K562 (cell line): ENCODE data around the gene IL20RA. TPM values are rescaled to one million over a fixed set of nuclear protein-coding genes. Genes with fewer than 3 reads are reported as not detected.

Experiments
- ATAC-seq: fragments of 200-7000 bp; cut with Tn5 transposase; 3 replicates; pipeline ENCODE4 v1.9.1; 2020; ENCODE audit warnings: moderate library complexity
- BruUV-seq: library from RNA; stranded (reverse); fragments of 400-500 nt; replicated peaks from 2 replicates; lab custom pipeline; 2021; lab: Mats Ljungman, UMichigan
- CTCF ChIA-PET: fragments of 300-600 bp; formaldehyde crosslinking; extraction: SDS; loops from one replicate; lab custom pipeline; 2021; ENCODE audit warnings: low intra/inter-chr PET ratio; lab: Yijun Ruan, JAX
- POLR2A ChIA-PET: fragments of 300-600, 350-650 bp; sonication (Branson Sonifier 250); formaldehyde crosslinking; extraction: SDS; loops from one replicate; lab custom pipeline; 2021; ENCODE audit warnings: antibody characterized with exemption, inconsistent platforms; lab: Yijun Ruan, JAX
- DNase-seq, 4 experiments: peaks; one replicate each; pipeline versions ENCODE4 v3.0.0 to v3.0.0-alpha.2; 2011 to 2018; ENCODE audit warnings: low spot score in 3 of 4, mixed read lengths in 3 of 4; ENCODE audit errors: extremely low read depth in 1 of 4
- FAIRE-seq: peaks from 2 replicates; lab custom pipeline; 2011; peaks lifted over from hg19 to GRCh38; lab: Jason Lieb, UNC
- H2AFZ ChIP-seq: 2 replicates; pipeline ENCODE4 v1.6.0; 2011; ENCODE audit warnings: low read depth, low read length, control low read depth, inconsistent platforms
- H3K27ac ChIP-seq: fragments of 200-600 bp; 3 replicates; pipeline ENCODE4 v1.8.0; 2011; ENCODE audit warnings: low read depth, mild to moderate bottlenecking, control low read depth, inconsistent platforms, low read length, moderate library complexity, mixed read lengths; ENCODE audit errors: extremely low read depth
- H3K27me3 ChIP-seq, 2 experiments: fragments of 300-600 bp in 1 of 2; 2 replicates in 1 of 2; 3 replicates in 1 of 2; pipeline versions ENCODE4 v1.6.0 to v1.8.0; 2011; ENCODE audit warnings: inconsistent platforms in 2 of 2, low read length in 2 of 2, mild to moderate bottlenecking in 1 of 2, mixed read lengths in 1 of 2, moderate library complexity in 1 of 2; ENCODE audit not compliant: control insufficient read depth in 2 of 2, insufficient read depth in 2 of 2
- H3K36me3 ChIP-seq: fragments of 300-600 bp; 3 replicates; pipeline ENCODE4 v1.8.0; 2011; ENCODE audit warnings: mild to moderate bottlenecking, low read length, inconsistent platforms; ENCODE audit not compliant: control insufficient read depth, insufficient read depth
- H3K4me1 ChIP-seq, 2 experiments: fragments of 200-600 bp in 1 of 2; replicated peaks in 1 of 2; 2 replicates in 1 of 2; 3 replicates in 1 of 2; pipeline versions ENCODE4 v1.5.1 to v1.8.0; 2011; ENCODE audit warnings: inconsistent platforms in 2 of 2, low read length in 2 of 2, mild to moderate bottlenecking in 1 of 2, mixed read lengths in 1 of 2, moderate library complexity in 1 of 2; ENCODE audit not compliant: control insufficient read depth in 2 of 2, insufficient read depth in 2 of 2
- H3K4me2 ChIP-seq: 2 replicates; pipeline ENCODE4 v1.6.1; 2011; ENCODE audit warnings: low read length, control low read depth, inconsistent platforms, mixed read lengths; ENCODE audit not compliant: insufficient read depth
- H3K4me3 ChIP-seq: fragments of 200-600 bp; sonication (generic), shearing (Covaris generic); 2 replicates; pipeline ENCODE4 v1.5.1; 2016; ENCODE audit warnings: control low read depth, inconsistent platforms
- H3K79me2 ChIP-seq: fragments of 200-600 bp; 3 replicates; pipeline ENCODE4 v1.8.0; 2011; ENCODE audit warnings: low read length, inconsistent platforms; ENCODE audit not compliant: control insufficient read depth, insufficient read depth
- H3K9ac ChIP-seq, 2 experiments: 2 replicates each; pipeline versions ENCODE4 v1.6.0 to v1.6.1; 2011; ENCODE audit warnings: low read depth in 2 of 2, low read length in 2 of 2, control low read depth in 1 of 2, inconsistent platforms in 1 of 2, mild to moderate bottlenecking in 1 of 2, mixed read lengths in 1 of 2; ENCODE audit not compliant: insufficient read depth in 1 of 2
- H3K9me1 ChIP-seq: one replicate; pipeline ENCODE4 v1.6.0; 2011; ENCODE audit warnings: inconsistent platforms, mild to moderate bottlenecking, low read length, moderate library complexity; ENCODE audit not compliant: control insufficient read depth, insufficient read depth
- H3K9me3 ChIP-seq: replicated peaks from 2 replicates; pipeline ENCODE4 v1.5.1; 2011; ENCODE audit warnings: low read depth, low read length, inconsistent platforms; ENCODE audit not compliant: control insufficient read depth, insufficient read depth
- H4K20me1 ChIP-seq: replicated peaks from 2 replicates; pipeline ENCODE4 v1.6.1; 2011; ENCODE audit warnings: low read length, inconsistent platforms, mixed read lengths; ENCODE audit not compliant: control insufficient read depth, insufficient read depth
- CBX1 ChIP-seq: sonication (generic); IDR thresholded peaks from 2 replicates; pipeline ENCODE4 v1.6.1; 2016; ENCODE audit warnings: antibody characterized with exemption, low read depth, mild to moderate bottlenecking
- HDAC2 ChIP-seq: fragments of 450-650 bp; IDR thresholded peaks from 2 replicates; pipeline ENCODE4 v1.6.1; 2016; ENCODE audit warnings: mild to moderate bottlenecking
- MEF2A ChIP-seq: IDR thresholded peaks from 2 replicates; pipeline ENCODE4 v1.6.1; 2011; ENCODE audit warnings: low read depth, mild to moderate bottlenecking, low read length, moderate library complexity; ENCODE audit not compliant: control insufficient read depth
- NONO ChIP-seq, 2 experiments: fragments of 200-400 bp in 1 of 2; fragments of 450-650 bp in 1 of 2; formaldehyde crosslinking in 1 of 2; IDR thresholded peaks; 2 replicates each; pipeline ENCODE4 v1.6.1; 2017; ENCODE audit warnings: low read depth in 2 of 2, mild to moderate bottlenecking in 2 of 2, moderate library complexity in 2 of 2, low read length in 1 of 2
- PML ChIP-seq: IDR thresholded peaks from 2 replicates; pipeline ENCODE4 v1.6.1; 2012; ENCODE audit warnings: low read length, inconsistent platforms
- STAT5A ChIP-seq: IDR thresholded peaks from 2 replicates; pipeline ENCODE4 v1.6.1; 2012; ENCODE audit warnings: low read length, inconsistent platforms, borderline replicate concordance
- STAT5B ChIP-seq: fragments of 250-450 bp; sonication (Bioruptor Pico); IDR thresholded peaks from 2 replicates; pipeline ENCODE4 v1.8.0; 2021; ENCODE audit warnings: mild to moderate bottlenecking, inconsistent platforms
- WHSC1 ChIP-seq: IDR thresholded peaks from one replicate; pipeline ENCODE4 v1.6.1; 2012; ENCODE audit warnings: low read length, control low read depth, inconsistent platforms
- ZC3H11A ChIP-seq: IDR thresholded peaks from 2 replicates; pipeline ENCODE4 v1.6.1; 2012; ENCODE audit warnings: low read depth, low read length, improper control_type of control experiment
- WGBS: fragments of 100-300 bp; shearing (Covaris generic); methylation state at CpG from one replicate; pipeline ENCODE4 v1.1.6; 2016; ENCODE audit warnings: low coverage, mixed read lengths; ENCODE audit not compliant: insufficient coverage; ENCODE audit errors: missing lambda C conversion rate; 5-methylcytosine and 5-hydroxymethylcytosine counted together
- in situ Hi-C: fragments of 300-500 bp; cut with MboI; formaldehyde crosslinking; loops from 4 replicates; pipeline ENCODE4 v1.15.0; 2018; ENCODE audit warnings: inconsistent platforms, mixed read lengths
- intact Hi-C: fragments of 100-400 bp; cut with micrococcal nuclease; formaldehyde crosslinking; loops from 2 replicates; pipeline ENCODE4 v1.14.2; 2022
- polyA plus RNA-seq, 8 experiments: library from polyadenylated mRNA; depleted of rRNA in 4 of 8; stranded (reverse) in 5 of 8; unstranded in 3 of 8; fragments of >200 nt; fragmentation: Nextera tagmentation in 2 of 8; fragmentation: Illumina TruSeq in 1 of 8; extraction: Ambion mirVana in 2 of 8; extraction: Trizol in 1 of 8; gene quantifications; 2 replicates each; pipeline versions ENCODE4 v1.2.1 to v1.2.3, GENCODE V29; 2011 to 2014; ENCODE audit warnings: inconsistent platforms in 1 of 8, missing spikeins in 1 of 8
- total RNA-seq, 7 experiments: library from RNA; depleted of rRNA in 6 of 7; stranded (reverse); fragments of >200 nt in 6 of 7; fragmentation: Illumina TruSeq in 2 of 7; extraction: Trizol in 2 of 7; gene quantifications; 2 replicates each; pipeline versions ENCODE4 v1.2.1 to v1.2.3, GENCODE V29; 2011 to 2021; ENCODE audit warnings: low replicate concordance in 1 of 7
- TF ChIP-seq, protein P1 (sequence below): sonication (generic); formaldehyde crosslinking; IDR thresholded peaks from 2 replicates; pipeline ENCODE4 v1.8.0; 2022; ENCODE audit warnings: mild to moderate bottlenecking, missing genetic modification reagents
- TF ChIP-seq, protein P2 (sequence below), 2 experiments: fragments of 450-650 bp; IDR thresholded peaks; 2 replicates each; pipeline ENCODE4 v1.6.1; 2016
- TF ChIP-seq, protein P3 (sequence below): fragments of 150-350 bp; conservative IDR thresholded peaks from 2 replicates; pipeline ENCODE4 v1.6.1; 2014; ENCODE audit warnings: low read length

IL20RA gene
- total and polyA plus RNA-seq, 9 of the 15 experiments (the other 6 are each of a cell fraction or from before 2014, with no cell fraction given): not detected

DNA sequence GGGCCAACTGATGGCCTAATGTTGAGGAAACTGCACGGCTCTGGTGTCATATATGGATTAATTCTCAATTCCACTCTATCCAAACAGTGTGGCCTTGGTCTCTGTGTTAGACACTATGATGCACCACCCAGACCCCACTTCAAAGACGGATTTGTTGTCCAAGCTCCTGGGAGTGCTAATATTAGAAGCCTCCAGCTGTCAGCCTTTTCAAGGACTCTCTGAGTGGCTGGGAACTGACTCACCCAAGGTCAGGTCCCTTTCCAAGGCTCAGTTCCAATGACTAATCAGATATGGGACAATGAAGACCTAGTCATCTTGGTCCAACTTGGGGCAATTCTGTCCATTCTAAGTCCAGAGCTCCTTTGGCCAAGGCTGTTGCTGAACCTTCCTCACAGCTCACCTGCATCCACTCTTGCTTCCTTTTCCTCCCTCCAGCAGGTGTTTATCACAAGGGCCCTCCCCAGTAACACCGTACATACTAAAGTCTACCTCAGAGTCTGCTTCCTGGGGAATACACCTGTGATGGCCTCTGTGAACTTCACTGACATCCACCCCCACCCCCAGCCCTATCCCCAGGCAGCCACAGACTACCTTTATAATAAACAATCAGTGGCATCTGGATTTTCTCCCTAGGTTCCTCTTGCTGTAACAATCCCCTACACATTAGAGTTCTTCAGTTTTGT is 7.2 kb upstream of the IL20RA start (continued):
- TF ChIP-seq MEF2A (no peak), WHSC1 (no peak)
- TF ChIP-seq, protein P1, sequence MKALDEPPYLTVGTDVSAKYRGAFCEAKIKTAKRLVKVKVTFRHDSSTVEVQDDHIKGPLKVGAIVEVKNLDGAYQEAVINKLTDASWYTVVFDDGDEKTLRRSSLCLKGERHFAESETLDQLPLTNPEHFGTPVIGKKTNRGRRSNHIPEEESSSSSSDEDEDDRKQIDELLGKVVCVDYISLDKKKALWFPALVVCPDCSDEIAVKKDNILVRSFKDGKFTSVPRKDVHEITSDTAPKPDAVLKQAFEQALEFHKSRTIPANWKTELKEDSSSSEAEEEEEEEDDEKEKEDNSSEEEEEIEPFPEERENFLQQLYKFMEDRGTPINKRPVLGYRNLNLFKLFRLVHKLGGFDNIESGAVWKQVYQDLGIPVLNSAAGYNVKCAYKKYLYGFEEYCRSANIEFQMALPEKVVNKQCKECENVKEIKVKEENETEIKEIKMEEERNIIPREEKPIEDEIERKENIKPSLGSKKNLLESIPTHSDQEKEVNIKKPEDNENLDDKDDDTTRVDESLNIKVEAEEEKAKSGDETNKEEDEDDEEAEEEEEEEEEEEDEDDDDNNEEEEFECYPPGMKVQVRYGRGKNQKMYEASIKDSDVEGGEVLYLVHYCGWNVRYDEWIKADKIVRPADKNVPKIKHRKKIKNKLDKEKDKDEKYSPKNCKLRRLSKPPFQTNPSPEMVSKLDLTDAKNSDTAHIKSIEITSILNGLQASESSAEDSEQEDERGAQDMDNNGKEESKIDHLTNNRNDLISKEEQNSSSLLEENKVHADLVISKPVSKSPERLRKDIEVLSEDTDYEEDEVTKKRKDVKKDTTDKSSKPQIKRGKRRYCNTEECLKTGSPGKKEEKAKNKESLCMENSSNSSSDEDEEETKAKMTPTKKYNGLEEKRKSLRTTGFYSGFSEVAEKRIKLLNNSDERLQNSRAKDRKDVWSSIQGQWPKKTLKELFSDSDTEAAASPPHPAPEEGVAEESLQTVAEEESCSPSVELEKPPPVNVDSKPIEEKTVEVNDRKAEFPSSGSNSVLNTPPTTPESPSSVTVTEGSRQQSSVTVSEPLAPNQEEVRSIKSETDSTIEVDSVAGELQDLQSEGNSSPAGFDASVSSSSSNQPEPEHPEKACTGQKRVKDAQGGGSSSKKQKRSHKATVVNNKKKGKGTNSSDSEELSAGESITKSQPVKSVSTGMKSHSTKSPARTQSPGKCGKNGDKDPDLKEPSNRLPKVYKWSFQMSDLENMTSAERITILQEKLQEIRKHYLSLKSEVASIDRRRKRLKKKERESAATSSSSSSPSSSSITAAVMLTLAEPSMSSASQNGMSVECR (CRISPR knock-in tag): no peak

DNA sequence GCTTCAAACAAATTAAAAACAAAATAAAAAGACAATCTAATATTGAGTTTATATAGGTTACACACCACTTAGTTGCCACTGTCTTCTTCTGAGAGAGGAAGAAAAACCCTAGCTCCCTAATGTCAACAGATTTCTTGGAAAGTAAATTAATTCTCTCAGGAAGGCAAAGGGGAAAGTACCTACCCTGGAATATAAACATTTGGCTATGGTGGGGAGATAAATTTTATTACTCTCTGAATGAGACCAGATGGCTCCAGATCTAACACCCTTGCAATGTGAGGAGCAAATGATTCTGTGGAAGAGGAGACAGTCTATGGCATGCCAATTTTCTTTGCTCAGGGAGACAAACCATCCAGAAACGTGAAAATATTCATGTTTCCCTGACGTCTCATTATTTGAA is 4.3 kb upstream of the IL20RA start:
- ChIA-PET POLR2A (no interaction called here), CTCF (no interaction called here)
- no peaks in the 10 kb centered on the region for H3K36me3 ChIP-seq
- BruUV-seq: no TSS peak
- no peak overlapping the region for H2AFZ ChIP-seq
- no peak overlapping the region for H3K4me2 ChIP-seq
- no peaks in the 10 kb centered on the region for H4K20me1 ChIP-seq
- no peak for ATAC-seq
- FAIRE-seq: no peak
- DNase-seq: no peak
- H3K27ac ChIP-seq: no peak overlapping the region
- H3K9me3 ChIP-seq: no peaks in the 10 kb centered on the region
- H3K9me1 ChIP-seq: no peaks in the 10 kb centered on the region
- no peak overlapping the region for H3K9ac ChIP-seq
- intact Hi-C loops: no loop called here
- 0% methylated on average over 2 of the region's 2 CpGs for WGBS
- no peak overlapping the region for H3K4me3 ChIP-seq
- in situ Hi-C loops: no loop called here
- H3K4me1 ChIP-seq: peaks cover 0 to 8% of the 10 kb centered on the region in 2 experiments; a peak in 1 of 5 replicates
- H3K27me3 ChIP-seq: peaks cover 9 to 12% of the 10 kb centered on the region in 2 experiments; a peak in 3 of 5 replicates
- H3K79me2 ChIP-seq: no peaks in the 10 kb centered on the region
- TF ChIP-seq STAT5A (no peak), HDAC2 (no peak), CBX1 (no peak), ZC3H11A (no peak), NONO (IDR thresholded peaks at IDR 0.05; ENCODE audit: low read depth in 2 of 2, low read length in 1 of 2) (no peak), STAT5B (no peak), PML (no peak)
- TF ChIP-seq, protein P2, sequence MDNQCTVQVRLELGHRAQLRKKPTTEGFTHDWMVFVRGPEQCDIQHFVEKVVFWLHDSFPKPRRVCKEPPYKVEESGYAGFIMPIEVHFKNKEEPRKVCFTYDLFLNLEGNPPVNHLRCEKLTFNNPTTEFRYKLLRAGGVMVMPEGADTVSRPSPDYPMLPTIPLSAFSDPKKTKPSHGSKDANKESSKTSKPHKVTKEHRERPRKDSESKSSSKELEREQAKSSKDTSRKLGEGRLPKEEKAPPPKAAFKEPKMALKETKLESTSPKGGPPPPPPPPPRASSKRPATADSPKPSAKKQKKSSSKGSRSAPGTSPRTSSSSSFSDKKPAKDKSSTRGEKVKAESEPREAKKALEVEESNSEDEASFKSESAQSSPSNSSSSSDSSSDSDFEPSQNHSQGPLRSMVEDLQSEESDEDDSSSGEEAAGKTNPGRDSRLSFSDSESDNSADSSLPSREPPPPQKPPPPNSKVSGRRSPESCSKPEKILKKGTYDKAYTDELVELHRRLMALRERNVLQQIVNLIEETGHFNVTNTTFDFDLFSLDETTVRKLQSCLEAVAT (IDR thresholded peaks at IDR 0.05): no peak
- TF ChIP-seq, protein P3, sequence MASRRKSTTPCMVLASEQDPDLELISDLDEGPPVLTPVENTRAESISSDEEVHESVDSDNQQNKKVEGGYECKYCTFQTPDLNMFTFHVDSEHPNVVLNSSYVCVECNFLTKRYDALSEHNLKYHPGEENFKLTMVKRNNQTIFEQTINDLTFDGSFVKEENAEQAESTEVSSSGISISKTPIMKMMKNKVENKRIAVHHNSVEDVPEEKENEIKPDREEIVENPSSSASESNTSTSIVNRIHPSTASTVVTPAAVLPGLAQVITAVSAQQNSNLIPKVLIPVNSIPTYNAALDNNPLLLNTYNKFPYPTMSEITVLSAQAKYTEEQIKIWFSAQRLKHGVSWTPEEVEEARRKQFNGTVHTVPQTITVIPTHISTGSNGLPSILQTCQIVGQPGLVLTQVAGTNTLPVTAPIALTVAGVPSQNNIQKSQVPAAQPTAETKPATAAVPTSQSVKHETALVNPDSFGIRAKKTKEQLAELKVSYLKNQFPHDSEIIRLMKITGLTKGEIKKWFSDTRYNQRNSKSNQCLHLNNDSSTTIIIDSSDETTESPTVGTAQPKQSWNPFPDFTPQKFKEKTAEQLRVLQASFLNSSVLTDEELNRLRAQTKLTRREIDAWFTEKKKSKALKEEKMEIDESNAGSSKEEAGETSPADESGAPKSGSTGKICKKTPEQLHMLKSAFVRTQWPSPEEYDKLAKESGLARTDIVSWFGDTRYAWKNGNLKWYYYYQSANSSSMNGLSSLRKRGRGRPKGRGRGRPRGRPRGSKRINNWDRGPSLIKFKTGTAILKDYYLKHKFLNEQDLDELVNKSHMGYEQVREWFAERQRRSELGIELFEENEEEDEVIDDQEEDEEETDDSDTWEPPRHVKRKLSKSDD: no peak
